ENCODE data around the gene PRKCA. TPM values are rescaled to one million over a fixed set of nuclear protein-coding genes. Genes with fewer than 3 reads are reported as not detected.

Gene PRKCA
- total RNA-seq (2022; extraction: Qiagen RNA extraction): 32.9 to 52.3 TPM (median 44.2 TPM) in 5 replicates

GRCh38 chr17:66301864-66302741, at the start of gene PRKCA:
PRKCA (plus strand) TSS chr17:66302613.

GRCh38 chr17:66834919-66835454, 532.6 kb downstream of the PRKCA start, which contains the start of gene CACNG5:
CACNG5 (plus strand) TSS chr17:66835117; CDS start chr17:66877333, 42,216 bp downstream.

Other genes starting within 250 kb of the PRKCA start
- gene CEP112, start 110.5 kb upstream of the PRKCA start, total RNA-seq (2022; extraction: Qiagen RNA extraction): 4.8 to 7.2 TPM (median 6.7 TPM) in 5 replicates
- gene APOH, start 73.2 kb upstream of the PRKCA start, total RNA-seq (2022; extraction: Qiagen RNA extraction): 4.3 to 6.0 TPM (median 5.0 TPM) in 5 replicates

All from A549 treated with Hydrocortisone at 1 μM for 4 hours (cell line).